Activated CD4-positive, CD25-positive, alpha-beta regulatory T cell treated with anti-CD3 and anti-CD28 coated beads, Interleukin-2, amount 50 U/mL, for 24 hours (primary cell): ENCODE data around the gene OTOG.

Experiments used
- ATAC-seq, 2 donors: fragments of 150-1000 bp; cut with Tn5 transposase; one replicate each; pipeline ENCODE4 v1.10.0; 2021; ENCODE audit warnings: mild to moderate bottlenecking in 1 of 2, moderate library complexity in 1 of 2

The OTOG gene

GRCh38 chr11:17668166-17668565 is 121.1 kb downstream of the OTOG start:
- no peak for ATAC-seq

- ATAC-seq: no peak
Measured at GRCh38 chr11:17672469-17672868, 125.4 kb downstream of the OTOG start.

- no peak for ATAC-seq
Measured at GRCh38 chr11:17673951-17674350, 126.9 kb downstream of the OTOG start.

DNA sequence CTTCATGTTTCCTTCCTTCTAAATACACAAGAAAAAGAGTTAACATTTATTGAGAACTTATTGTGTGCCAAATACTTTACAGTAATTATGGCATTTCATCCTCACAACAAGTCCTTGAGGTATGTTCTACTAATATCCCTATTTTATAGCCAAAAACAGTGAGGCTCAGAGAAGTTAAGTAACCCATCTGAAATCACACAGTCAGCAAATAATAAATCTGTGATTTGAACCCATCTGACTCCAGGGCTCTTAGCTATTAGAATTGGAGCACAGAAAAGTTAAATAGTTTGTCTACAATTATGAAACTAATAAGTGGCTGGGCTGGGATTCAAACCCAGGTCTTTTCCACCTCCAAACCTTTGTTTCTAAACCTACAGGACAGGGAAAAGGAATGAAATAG is 135.8 kb downstream of the OTOG start:
- no peak for ATAC-seq

DNA sequence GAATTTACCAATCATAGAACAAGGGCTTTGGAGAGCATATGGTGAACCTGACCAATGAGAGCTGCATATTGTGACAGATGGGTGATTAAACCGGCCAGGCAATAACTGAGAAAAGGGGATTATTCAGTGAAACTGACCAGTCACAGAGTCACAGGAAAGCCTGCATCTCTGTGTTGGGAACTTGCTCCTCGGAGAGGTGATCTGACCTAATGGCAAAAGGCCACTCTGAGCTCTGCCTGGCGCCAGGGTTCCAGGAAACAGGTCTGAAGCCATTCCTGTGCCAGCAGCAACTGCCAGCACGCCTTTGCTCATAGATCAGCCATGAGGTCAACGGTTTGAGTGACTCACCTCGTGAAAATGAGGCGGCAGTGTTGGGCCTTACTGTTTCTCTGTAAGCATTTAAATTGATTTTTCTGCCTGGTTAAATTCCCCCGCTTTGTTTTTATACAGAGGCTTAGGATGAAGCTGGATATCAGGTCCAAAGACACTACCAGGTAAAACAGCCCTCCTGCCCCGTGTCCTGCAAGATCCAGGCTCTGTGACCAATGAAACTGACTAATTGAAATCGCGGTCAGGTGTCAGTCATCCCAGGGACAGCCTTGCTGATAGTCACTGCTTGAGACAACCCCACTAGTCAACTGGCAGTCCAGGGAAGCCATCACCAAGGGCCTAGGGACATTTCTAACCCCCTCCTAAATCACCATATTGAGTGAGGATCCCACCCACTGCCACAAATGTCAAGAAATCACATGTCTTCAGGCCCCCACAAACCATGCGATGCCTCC is 136.5 kb downstream of the OTOG start:
- no peak for ATAC-seq

- ATAC-seq: no peak
Measured at GRCh38 chr11:17684550-17684949, 137.5 kb downstream of the OTOG start.

GRCh38 chr11:17686231-17686980 is 139.3 kb downstream of the OTOG start:
- ATAC-seq: no peak

- ATAC-seq: no peak
Measured at GRCh38 chr11:17687946-17688670, 141.0 kb downstream of the OTOG start.

DNA sequence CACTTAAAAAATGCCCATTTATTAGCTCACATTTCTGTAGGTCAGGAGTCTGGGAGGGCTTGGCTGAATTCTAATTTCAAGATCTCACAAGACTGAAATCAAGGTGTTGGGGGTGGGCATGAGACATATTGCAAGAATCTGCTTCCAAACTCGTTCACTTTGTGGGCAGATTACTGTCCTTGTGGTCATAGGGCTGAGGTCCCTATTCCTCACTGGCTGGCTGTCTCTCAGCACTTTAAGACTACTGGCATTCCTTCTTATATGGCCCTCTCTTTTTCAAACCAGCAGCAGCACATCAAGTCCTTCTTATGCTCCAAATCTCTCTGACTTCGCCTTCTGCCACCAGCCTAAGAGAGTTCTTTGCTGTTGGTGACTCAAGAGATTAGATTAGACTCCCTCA is 144.5 kb downstream of the OTOG start:
- no peak for ATAC-seq

DNA sequence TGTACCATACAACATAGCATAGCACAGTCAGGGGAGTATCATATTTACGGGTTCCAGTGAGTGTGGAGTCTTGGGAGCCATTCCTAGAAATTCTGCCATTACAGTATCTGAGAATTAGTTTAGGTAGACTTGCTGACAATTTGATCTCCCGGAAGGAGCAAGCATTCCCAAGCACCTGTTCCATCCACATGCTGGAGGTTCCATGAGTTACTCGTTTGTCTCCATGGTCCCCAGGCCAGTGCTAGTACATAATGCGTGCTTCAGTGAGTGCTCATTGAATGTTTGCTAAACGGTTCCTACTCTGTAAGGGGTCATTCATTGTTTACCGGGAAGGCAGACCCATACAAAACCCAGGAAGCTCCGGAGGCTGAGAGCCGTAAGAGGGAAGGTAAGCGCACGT is 144.9 kb downstream of the OTOG start:
- ATAC-seq: no peak

DNA sequence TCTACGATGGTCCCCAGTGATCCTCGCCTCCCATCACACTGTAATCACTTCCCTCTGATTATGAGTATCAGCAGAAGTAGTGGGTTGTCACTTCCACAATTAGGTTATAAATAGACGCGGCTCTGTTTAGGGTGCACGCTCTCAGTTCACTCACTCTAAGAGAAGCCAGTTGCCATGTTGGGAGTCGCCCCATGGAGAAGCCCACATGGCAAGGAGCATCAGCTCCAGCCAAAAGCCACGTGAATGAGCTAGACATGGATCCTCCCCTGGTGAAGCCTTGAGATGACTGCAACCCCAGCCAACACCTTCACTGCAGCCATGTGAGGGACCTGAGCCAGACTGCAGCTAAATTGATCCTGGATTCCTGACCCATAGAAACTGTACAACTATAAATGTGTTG is 145.9 kb downstream of the OTOG start:
- no peak for ATAC-seq

GRCh38 chr11:17693531-17693930 is 146.5 kb downstream of the OTOG start:
- no peak for ATAC-seq

- no peak for ATAC-seq
Measured at GRCh38 chr11:17694494-17695110, 147.5 kb downstream of the OTOG start.

GRCh38 chr11:17695454-17696441 is 148.7 kb downstream of the OTOG start:
- ATAC-seq: no peak

GRCh38 chr11:17696741-17697140 is 149.7 kb downstream of the OTOG start:
- ATAC-seq: no peak
